ENCODE data around the gene PTPN9. TPM values are rescaled to one million over a fixed set of nuclear protein-coding genes. Genes with fewer than 3 reads are reported as not detected.

PTPN9 gene
- total RNA-seq, 1 donor from 2014 or later, result 42.0 TPM

- TF ChIP-seq CTCF (conservative IDR thresholded peaks at IDR 0.05), result no peak
- Mint-ChIP-seq H3K27ac (ENCODE audit: unreplicated experiment) (no peak overlapping the region), H3K27me3 (ENCODE audit: low read depth) (no peaks in the 10 kb centered on the region), H3K9me3 (no peaks in the 10 kb centered on the region), H3K36me3 (ENCODE audit: low read depth) (no peaks in the 10 kb centered on the region), H3K4me1 (no peaks in the 10 kb centered on the region), H3K4me3 (no peak overlapping the region)
- DNase-seq (ENCODE audit: low read depth, low spot score), result no peak
Measured at GRCh38 chr15:75598361-75598760, 19.2 kb upstream of the PTPN9 start.

GRCh38 chr15:75597667-75598341 is 18.7 kb upstream of the PTPN9 start:
- Mint-ChIP-seq H3K36me3 (ENCODE audit: low read depth) (no peaks in the 10 kb centered on the region), H3K4me3 (no peak overlapping the region)

GRCh38 chr15:75596703-75597345 is 17.7 kb upstream of the PTPN9 start:
- no peaks in the 10 kb centered on the region for H3K27me3 Mint-ChIP-seq (ENCODE audit: low read depth)
- H3K4me3 Mint-ChIP-seq, result no peak overlapping the region
- H3K36me3 Mint-ChIP-seq (ENCODE audit: low read depth), result no peaks in the 10 kb centered on the region
- DNase-seq (ENCODE audit: low read depth, low spot score), result no peak
- H3K27ac Mint-ChIP-seq (ENCODE audit: unreplicated experiment), result no peak overlapping the region
- H3K4me1 Mint-ChIP-seq, result peaks cover 4% of the 10 kb centered on the region
- TF ChIP-seq CTCF (conservative IDR thresholded peaks at IDR 0.05), result no peak
- no peaks in the 10 kb centered on the region for H3K9me3 Mint-ChIP-seq

More at GRCh38 chr15:75597667-75598341, 18.7 kb upstream of the PTPN9 start:
- no peaks in the 10 kb centered on the region for H3K9me3 Mint-ChIP-seq
- H3K27ac Mint-ChIP-seq (ENCODE audit: unreplicated experiment), result no peak overlapping the region
- peak; percentile 47 for TF ChIP-seq CTCF (conservative IDR thresholded peaks at IDR 0.05)
- no peaks in the 10 kb centered on the region for H3K27me3 Mint-ChIP-seq (ENCODE audit: low read depth)
- no peak for DNase-seq (ENCODE audit: low read depth, low spot score)
- H3K4me1 Mint-ChIP-seq, result no peaks in the 10 kb centered on the region

GRCh38 chr15:75594276-75594675 is 15.2 kb upstream of the PTPN9 start:
- Mint-ChIP-seq H3K27me3 (ENCODE audit: low read depth) (no peaks in the 10 kb centered on the region), H3K4me1 (peaks cover 7% of the 10 kb centered on the region), H3K27ac (ENCODE audit: unreplicated experiment) (no peak overlapping the region), H3K9me3 (no peaks in the 10 kb centered on the region), H3K4me3 (no peak overlapping the region), H3K36me3 (ENCODE audit: low read depth) (no peaks in the 10 kb centered on the region)
- DNase-seq (ENCODE audit: low read depth, low spot score), result no peak
- no peak for TF ChIP-seq CTCF (conservative IDR thresholded peaks at IDR 0.05)

GRCh38 chr15:75591655-75592364 is 12.7 kb upstream of the PTPN9 start:
- peaks cover 7% of the 10 kb centered on the region for H3K4me1 Mint-ChIP-seq
- peak overlapping the region; percentile 3 for H3K27ac Mint-ChIP-seq (ENCODE audit: unreplicated experiment)
- TF ChIP-seq CTCF (conservative IDR thresholded peaks at IDR 0.05), result no peak
- no peak for DNase-seq (ENCODE audit: low read depth, low spot score)
- peaks cover 4% of the 10 kb centered on the region for H3K36me3 Mint-ChIP-seq (ENCODE audit: low read depth)
- no peak overlapping the region for H3K4me3 Mint-ChIP-seq
- H3K9me3 Mint-ChIP-seq, result no peaks in the 10 kb centered on the region
- no peaks in the 10 kb centered on the region for H3K27me3 Mint-ChIP-seq (ENCODE audit: low read depth)

Measured in neural crest cell (in vitro differentiated cells).